KMS-11 (cell line): ENCODE measurements around the gene SOCS3.
A peak's percentile ranks its signal among the peaks of the same experiment; 100 is the strongest.

Experiments
- H2AFZ ChIP-seq: fragments of 200-600 bp; sonication (generic); 2 replicates; pipeline ENCODE4 v1.6.1; 2016; ENCODE audit warnings: antibody characterized with exemption, mixed run types, low read depth
- H3K27ac ChIP-seq: fragments of 200-600 bp; sonication (generic); 2 replicates; pipeline ENCODE4 v1.6.1; 2016; ENCODE audit warnings: mild to moderate bottlenecking, mixed run types
- H3K27me3 ChIP-seq: fragments of 200-600 bp; sonication (generic); 2 replicates; pipeline ENCODE4 v1.6.1; 2017; ENCODE audit warnings: mild to moderate bottlenecking, low read depth, mixed run types, moderate library complexity; ENCODE audit not compliant: insufficient read depth
- H3K36me3 ChIP-seq: fragments of 200-600 bp; sonication (generic); 2 replicates; pipeline ENCODE4 v1.6.1; 2017; ENCODE audit warnings: mild to moderate bottlenecking, mixed run types; ENCODE audit not compliant: insufficient read depth
- H3K4me1 ChIP-seq: fragments of 200-600 bp; sonication (generic); 2 replicates; pipeline ENCODE4 v1.6.1; 2016; ENCODE audit warnings: mild to moderate bottlenecking, low read depth, mixed run types; ENCODE audit not compliant: poor library complexity, severe bottlenecking
- H3K4me2 ChIP-seq: fragments of 200-600 bp; sonication (generic); 2 replicates; pipeline ENCODE4 v1.7.0; 2016; ENCODE audit warnings: mild to moderate bottlenecking, mixed run types
- H3K4me3 ChIP-seq: fragments of 200-600 bp; sonication (generic); IDR thresholded peaks from 2 replicates; pipeline ENCODE4 v1.6.1; 2017; ENCODE audit warnings: low read depth, low read length, mixed read lengths; ENCODE audit not compliant: insufficient read depth
- H3K79me2 ChIP-seq: fragments of 200-600 bp; sonication (generic); 2 replicates; pipeline ENCODE4 v1.6.1; 2016; ENCODE audit warnings: low read depth, mixed run types; ENCODE audit not compliant: insufficient read depth
- H3K9ac ChIP-seq: fragments of 200-600 bp; sonication (generic); 2 replicates; pipeline ENCODE4 v1.6.1; 2016; ENCODE audit warnings: mild to moderate bottlenecking, mixed run types
- H4K20me1 ChIP-seq: fragments of 200-600 bp; sonication (generic); 2 replicates; pipeline ENCODE4 v1.6.1; 2016; ENCODE audit warnings: mild to moderate bottlenecking, mixed run types; ENCODE audit not compliant: insufficient read depth
- TF ChIP-seq, protein P1 (sequence below): fragments of 200-600 bp; sonication (generic); conservative IDR thresholded peaks from 2 replicates; pipeline ENCODE4 v1.6.1; 2017; ENCODE audit warnings: low read depth, mild to moderate bottlenecking, antibody characterized with exemption, low read length, moderate library complexity, mixed read lengths

Gene SOCS3

DNA sequence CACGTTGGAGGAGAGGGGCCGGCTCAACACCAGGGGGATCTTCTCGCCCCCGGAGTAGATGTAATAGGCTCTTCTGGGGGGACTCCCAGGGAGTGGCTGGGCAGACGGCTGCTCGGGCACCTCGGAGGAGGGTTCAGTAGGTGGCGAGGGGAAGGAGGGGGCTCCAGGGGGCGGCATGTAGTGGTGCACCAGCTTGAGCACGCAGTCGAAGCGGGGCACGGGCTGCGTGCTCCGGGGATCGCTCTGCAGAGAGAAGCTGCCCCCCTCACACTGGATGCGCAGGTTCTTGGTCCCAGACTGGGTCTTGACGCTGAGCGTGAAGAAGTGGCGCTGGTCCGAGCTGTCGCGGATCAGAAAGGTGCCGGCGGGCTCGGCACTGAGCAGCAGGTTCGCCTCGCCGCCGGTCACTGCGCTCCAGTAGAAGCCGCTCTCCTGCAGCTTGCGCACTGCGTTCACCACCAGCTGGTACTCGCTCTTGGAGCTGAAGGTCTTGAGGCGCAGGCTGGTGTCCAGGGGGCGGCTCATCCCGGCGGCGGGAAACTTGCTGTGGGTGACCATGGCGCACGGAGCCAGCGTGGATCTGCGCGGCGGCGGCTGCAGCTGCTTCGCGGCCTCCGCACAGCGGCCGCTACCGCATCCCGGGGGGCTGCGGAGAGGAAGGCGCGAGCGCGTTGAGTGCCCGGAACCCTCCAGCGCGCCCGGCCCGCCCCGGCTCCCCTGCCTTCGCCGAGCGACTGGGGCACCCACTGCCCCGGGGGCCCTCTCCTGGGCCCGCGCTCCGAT is 1.1 kb downstream of the SOCS3 start:
- Histone ChIP-seq H3K4me2 (peak overlapping the region; percentile 59), H3K36me3 (no peaks in the 10 kb centered on the region), H3K27ac (no peak overlapping the region), H4K20me1 (no peaks in the 10 kb centered on the region), H3K4me3 (no peak overlapping the region), H2AFZ (peak overlapping the region; percentile 59; the same call in 1 of the 2 replicates), H3K4me1 (peaks cover 49% of the 10 kb centered on the region), H3K79me2 (peaks cover 18% of the 10 kb centered on the region; the same call in 1 of the 2 replicates), H3K27me3 (peaks cover 3% of the 10 kb centered on the region; the same call in 1 of the 2 replicates), H3K9ac (peak overlapping the region; percentile 65; the same call in 1 of the 2 replicates)
- TF ChIP-seq, protein P1, sequence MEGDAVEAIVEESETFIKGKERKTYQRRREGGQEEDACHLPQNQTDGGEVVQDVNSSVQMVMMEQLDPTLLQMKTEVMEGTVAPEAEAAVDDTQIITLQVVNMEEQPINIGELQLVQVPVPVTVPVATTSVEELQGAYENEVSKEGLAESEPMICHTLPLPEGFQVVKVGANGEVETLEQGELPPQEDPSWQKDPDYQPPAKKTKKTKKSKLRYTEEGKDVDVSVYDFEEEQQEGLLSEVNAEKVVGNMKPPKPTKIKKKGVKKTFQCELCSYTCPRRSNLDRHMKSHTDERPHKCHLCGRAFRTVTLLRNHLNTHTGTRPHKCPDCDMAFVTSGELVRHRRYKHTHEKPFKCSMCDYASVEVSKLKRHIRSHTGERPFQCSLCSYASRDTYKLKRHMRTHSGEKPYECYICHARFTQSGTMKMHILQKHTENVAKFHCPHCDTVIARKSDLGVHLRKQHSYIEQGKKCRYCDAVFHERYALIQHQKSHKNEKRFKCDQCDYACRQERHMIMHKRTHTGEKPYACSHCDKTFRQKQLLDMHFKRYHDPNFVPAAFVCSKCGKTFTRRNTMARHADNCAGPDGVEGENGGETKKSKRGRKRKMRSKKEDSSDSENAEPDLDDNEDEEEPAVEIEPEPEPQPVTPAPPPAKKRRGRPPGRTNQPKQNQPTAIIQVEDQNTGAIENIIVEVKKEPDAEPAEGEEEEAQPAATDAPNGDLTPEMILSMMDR: no peak

DNA sequence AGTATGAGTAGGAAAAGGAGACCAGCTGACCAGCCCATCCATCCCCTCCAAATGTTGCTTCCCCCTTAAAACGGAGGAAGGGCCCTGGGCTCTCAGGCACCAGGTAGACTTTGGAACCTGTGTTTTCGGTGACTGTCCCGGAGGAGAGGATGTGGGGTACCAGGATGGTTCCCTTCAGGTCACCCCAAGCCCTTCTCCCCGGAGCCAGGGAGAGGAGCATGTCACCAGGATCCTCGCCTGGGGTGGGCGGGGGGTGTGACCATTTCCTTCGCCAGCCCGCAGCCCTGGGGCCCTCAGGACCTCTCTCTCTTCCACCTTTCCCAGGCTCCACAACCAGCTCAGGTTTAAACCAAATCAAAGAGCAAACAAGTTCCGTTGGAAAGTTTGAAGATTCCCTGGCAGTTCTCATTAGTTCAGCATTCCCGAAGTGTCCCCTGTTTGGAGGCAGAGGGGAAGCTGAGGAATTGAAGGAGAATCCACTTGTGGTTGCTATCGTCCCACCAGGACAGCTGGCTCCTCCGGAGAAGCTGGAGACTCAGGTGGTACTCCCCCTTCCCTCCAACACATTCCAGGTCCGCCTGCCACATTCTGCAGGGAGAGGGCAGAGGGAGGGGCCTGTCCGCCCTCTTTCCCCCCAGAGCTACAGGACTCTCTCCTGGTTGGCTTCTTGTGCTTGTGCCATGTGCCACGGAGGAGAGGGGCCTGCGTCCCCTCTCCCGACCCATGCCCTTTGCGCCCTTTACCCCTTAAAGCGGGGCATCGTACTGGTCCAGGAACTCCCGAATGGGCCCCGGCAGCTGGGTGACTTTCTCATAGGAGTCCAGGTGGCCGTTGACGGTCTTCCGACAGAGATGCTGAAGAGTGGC is 2.0 kb downstream of the SOCS3 start:
- Histone ChIP-seq H2AFZ (no peak overlapping the region), H3K36me3 (no peaks in the 10 kb centered on the region), H3K9ac (no peak overlapping the region), H3K27me3 (peaks cover 3% of the 10 kb centered on the region; the same call in 1 of the 2 replicates), H3K4me3 (no peak overlapping the region), H4K20me1 (no peaks in the 10 kb centered on the region), H3K27ac (no peak overlapping the region), H3K4me2 (peak overlapping the region; percentile 59), H3K4me1 (peaks cover 55% of the 10 kb centered on the region), H3K79me2 (peaks cover 18% of the 10 kb centered on the region; the same call in 1 of the 2 replicates)
- TF ChIP-seq, protein P1: no peak

DNA sequence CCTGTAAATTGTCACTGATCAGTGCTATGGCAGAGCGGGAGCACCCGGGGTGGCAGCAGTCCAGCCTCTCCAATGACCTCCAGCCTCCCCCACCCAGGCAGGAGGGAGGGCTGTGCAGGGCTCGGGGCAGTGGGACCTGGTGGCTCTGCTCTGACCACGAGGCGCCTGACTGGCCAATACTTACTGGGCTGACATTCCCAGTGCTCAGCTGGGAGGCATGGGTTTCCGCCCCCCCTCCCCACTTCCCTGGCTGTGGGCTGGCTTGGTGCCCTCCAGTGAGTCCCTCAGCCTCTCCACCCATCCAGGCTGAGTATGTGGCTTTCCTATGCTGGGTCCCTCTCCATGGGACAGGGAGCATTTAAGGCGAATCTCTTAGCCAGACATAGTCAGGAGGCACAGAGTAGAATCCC is 2.7 kb downstream of the SOCS3 start:
- Histone ChIP-seq H3K9ac (peak overlapping the region; percentile 12; the same call in 1 of the 2 replicates), H4K20me1 (no peaks in the 10 kb centered on the region), H2AFZ (no peak overlapping the region), H3K27ac (peak overlapping the region; percentile 78; the same call in 1 of the 2 replicates), H3K4me3 (no peak overlapping the region), H3K27me3 (peaks cover under 1% of the 10 kb centered on the region; the same call in 1 of the 2 replicates), H3K79me2 (peaks cover 18% of the 10 kb centered on the region; the same call in 1 of the 2 replicates), H3K4me2 (peak overlapping the region; percentile 59), H3K36me3 (no peaks in the 10 kb centered on the region), H3K4me1 (peaks cover 59% of the 10 kb centered on the region)
- TF ChIP-seq, protein P1: no peak

GRCh38 chr17:78356101-78356713 is 3.7 kb downstream of the SOCS3 start:
- Histone ChIP-seq H3K27ac (peak overlapping the region; percentile 78), H3K4me2 (peak overlapping the region; percentile 88), H3K9ac (peak overlapping the region; percentile 47), H3K4me1 (peaks cover 64% of the 10 kb centered on the region), H3K4me3 (no peak overlapping the region), H3K36me3 (no peaks in the 10 kb centered on the region), H2AFZ (peak overlapping the region; percentile 31; the same call in 1 of the 2 replicates), H3K79me2 (peaks cover 18% of the 10 kb centered on the region; the same call in 1 of the 2 replicates), H3K27me3 (no peaks in the 10 kb centered on the region), H4K20me1 (no peaks in the 10 kb centered on the region)
- TF ChIP-seq, protein P1: no peak
